GM12873 (cell line): ENCODE results near the gene CLDN3.

Source experiments
- TF ChIP-seq, protein P1 (sequence below): IDR thresholded peaks from 2 replicates; pipeline ENCODE4 v1.5.1; 2012; ENCODE audit warnings: low read depth, mild to moderate bottlenecking, moderate library complexity, low read length, control low read depth; ENCODE audit not compliant: insufficient read depth; ENCODE audit errors: missing control alignments

CLDN3 gene

DNA sequence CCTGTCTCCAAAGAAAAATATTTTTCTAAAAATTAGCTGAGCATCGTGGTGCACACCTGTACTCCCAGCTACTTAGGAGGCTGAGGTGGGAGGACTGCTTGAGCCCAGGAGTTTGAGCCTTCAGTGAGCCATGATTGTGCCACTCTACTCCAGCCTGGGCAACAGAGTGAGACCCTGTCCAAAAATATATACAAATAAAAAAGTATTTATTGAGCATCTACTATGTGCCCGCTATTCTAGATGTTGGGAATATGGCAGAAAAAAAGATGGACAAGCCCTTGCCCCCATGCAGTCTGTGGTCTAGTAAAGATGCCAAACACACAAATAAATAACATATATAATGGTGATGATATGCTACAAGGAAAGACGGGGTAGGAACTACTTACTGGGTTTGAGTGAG is 46.3 kb downstream of the CLDN3 start:
- TF ChIP-seq, protein P1, sequence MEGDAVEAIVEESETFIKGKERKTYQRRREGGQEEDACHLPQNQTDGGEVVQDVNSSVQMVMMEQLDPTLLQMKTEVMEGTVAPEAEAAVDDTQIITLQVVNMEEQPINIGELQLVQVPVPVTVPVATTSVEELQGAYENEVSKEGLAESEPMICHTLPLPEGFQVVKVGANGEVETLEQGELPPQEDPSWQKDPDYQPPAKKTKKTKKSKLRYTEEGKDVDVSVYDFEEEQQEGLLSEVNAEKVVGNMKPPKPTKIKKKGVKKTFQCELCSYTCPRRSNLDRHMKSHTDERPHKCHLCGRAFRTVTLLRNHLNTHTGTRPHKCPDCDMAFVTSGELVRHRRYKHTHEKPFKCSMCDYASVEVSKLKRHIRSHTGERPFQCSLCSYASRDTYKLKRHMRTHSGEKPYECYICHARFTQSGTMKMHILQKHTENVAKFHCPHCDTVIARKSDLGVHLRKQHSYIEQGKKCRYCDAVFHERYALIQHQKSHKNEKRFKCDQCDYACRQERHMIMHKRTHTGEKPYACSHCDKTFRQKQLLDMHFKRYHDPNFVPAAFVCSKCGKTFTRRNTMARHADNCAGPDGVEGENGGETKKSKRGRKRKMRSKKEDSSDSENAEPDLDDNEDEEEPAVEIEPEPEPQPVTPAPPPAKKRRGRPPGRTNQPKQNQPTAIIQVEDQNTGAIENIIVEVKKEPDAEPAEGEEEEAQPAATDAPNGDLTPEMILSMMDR: no peak

DNA sequence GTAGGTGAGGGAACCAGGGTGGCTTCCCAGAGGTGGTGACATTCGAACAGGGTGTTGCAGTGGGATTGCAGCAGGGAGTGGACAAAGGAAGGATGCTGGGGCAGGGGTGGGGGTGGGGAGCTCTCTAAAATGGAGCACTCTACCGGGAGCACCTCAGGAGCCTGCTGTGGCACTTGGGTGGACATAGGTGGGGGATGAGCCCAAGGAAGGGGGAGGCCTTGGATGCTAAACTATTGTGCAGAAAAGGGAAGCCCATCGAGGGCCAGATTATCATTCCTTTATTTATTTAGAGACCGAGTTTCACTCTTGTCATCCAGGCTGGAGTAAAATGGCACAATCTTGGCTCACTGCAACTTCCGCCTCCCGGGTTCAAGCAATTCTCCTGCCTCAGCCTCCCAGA is 47.3 kb downstream of the CLDN3 start:
- TF ChIP-seq, protein P1: no peak

GRCh38 chr7:73721377-73721817 is 48.7 kb downstream of the CLDN3 start:
- TF ChIP-seq, protein P1: no peak

DNA sequence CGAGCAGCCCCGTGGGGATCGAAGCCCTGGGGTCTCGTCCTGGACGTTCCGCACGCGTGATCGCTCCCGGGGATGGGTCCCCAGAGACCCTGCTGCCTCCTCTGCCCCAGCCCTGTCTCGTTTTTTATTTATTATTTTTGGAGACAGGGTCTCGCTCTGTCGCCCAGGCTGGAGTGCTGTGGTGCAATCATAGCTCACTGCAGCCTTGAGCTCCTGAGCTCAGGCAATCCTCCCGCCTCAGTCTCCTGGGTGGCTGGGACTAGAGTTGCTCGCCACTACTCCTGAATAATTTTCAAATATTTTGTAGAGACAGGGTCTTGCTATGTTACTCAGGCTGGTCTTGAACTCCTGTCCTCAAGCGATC is 50.3 kb downstream of the CLDN3 start:
- TF ChIP-seq, protein P1: no peak
